Measurements from ENCODE around the gene NCBP1.

- TF ChIP-seq SUZ12 (IDR thresholded peaks at IDR 0.05; ENCODE audit: extremely low read depth, insufficient read depth, insufficient read length), result no peak
- no peak for TF ChIP-seq ZNF274 (IDR thresholded peaks at IDR 0.05; ENCODE audit: low read depth, low read length)
- no peak for TF ChIP-seq YY1 (IDR thresholded peaks at IDR 0.05; ENCODE audit: insufficient read depth, insufficient read length)
Observed at GRCh38 chr9:97673922-97674321, 40.3 kb downstream of the NCBP1 start.

Measured in NT2/D1 (cell line).